HG03469 (cell line): ENCODE data around the gene TMC3.

ENCODE experiments used
- ATAC-seq: cut with Tn5 transposase; IDR thresholded peaks from one replicate; pipeline ENCODE4 v1.9.1; 2021; ENCODE audit warnings: mild to moderate bottlenecking, moderate library complexity, moderate number of reproducible peaks; ENCODE audit not compliant: unreplicated experiment

Gene TMC3

DNA sequence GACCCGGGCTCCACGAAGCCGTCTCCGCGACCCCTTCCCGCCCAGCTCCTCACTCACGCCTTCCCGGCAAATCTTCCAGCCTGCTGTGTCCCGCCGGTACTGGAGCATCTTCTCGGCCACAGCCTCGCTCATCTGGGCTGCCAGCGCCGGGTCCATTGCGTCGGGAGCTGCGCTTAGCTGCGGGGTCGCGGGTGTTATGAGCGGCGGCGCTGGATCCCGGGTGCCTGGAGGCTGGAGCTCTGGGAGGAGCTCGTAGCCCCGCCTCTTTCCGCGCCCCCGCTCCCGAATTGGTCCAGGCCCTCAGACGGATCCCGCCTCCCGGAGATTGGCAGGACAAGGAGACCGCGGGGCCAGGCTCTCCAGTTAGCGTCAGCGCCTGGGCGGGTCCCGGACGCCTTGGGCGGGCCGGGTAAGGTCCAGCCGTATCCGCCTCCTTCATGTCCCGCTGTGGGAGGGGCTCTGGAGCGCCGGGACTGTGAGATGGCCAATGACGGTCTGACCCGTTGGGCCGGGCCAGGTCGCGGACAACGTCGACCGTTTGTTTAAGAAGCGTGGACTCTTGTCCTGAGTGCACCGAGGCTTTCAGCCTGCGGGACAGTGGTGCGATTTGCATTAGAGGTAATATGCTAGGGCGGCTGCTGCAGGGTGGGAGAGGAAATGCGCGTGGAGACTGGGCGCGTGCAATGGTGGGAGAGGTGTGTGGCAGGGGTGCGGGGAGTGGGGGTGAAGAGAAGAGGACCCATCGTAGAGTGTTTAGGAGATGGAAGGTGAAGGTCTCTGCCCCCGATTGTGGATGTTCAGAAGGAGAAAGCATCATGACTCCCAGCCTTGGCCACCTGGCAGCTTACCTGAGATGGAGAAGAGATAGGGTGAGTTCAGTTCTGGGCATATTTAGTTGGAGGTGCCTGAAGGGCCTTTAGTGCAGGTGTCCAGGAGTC is 49.8 kb downstream of the TMC3 start, which contains the start of gene STARD5:
STARD5 (minus strand) TSS at position 198 of the 938 bp plus-strand sequence; CDS start at position 156, 42 bp downstream.
- ATAC-seq, result peak; percentile 95

DNA sequence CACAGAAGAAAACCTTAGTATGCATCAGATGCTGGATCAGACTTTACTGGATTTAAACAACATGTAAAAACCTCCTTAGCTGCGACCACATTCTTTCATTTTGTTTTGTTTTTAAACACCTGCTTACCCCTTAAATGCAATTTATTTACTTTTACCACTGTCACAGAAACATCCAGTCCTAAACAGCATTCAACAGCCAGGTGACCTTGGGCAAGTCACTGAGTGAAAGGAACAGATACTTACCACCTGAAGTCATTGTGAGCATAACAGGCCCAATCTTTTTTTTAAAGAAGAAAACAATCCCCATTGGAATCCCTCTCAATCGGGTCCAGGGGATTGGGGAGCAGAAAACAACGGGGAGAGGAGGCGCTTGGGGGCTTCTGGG is 50.5 kb downstream of the TMC3 start:
- ATAC-seq, result no peak

DNA sequence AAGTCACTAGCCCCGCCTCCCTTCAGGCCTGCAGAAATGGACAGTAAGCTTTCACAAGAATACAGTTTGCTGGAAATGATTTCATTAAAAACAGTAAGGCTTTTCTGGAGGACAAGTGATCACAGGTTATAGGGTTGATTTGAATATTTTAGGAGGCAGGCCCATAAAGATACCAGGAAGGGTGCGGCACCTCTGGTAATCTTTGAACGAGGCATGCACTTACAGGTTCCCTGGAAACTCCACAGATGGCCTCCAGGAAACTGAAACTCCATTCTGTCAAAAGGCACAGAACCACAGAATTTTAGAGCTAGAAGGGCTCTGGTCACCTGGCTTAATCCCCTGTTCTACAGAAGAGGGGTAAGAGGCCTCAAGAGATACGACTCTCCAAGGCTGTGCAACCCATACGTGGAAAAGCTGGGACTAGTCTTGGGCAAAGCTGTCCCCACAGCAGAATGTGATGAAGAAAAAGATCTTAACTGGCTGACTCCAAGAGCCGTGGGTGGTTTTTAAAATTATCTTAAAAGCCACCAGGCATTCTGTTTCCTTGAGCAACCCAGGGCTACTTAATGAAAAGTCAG is 51.2 kb downstream of the TMC3 start:
- no peak for ATAC-seq

DNA sequence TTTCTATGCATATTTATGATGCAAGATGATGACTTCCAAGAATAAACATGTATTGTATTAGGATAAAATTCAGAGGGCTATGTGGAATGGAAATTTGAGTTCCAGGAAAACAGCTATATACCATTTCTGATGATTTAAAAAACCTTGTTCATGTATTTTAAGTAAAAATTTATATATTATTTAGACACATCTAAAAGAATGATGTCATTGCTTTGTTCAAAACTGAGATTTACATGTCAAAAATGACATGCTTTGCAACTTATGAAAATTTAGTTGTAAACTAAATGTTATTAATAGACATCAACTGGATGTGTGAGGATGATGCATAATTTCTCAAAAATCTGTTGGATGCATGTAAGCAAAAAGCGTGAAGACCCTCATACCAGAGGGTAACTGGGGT is 52.3 kb downstream of the TMC3 start:
- no peak for ATAC-seq

DNA sequence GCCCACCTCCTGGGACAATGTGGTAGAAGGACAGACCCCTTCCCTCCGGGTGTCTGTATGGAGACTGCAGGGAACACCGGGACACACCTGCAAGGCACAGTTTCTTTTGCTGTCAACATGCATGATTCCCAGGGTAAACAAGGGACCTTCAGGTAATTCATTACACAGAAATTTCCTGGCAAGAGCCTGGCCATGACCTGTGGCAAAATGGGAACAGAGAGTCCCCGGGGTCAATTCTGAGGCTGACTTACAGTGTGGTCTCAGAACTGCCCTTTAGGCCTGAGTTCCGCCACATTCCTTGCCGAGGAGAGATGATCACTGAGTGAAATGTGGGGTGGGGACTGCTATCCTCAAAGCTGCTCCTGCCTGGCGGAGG is 56.4 kb downstream of the TMC3 start:
- ATAC-seq, result no peak

DNA sequence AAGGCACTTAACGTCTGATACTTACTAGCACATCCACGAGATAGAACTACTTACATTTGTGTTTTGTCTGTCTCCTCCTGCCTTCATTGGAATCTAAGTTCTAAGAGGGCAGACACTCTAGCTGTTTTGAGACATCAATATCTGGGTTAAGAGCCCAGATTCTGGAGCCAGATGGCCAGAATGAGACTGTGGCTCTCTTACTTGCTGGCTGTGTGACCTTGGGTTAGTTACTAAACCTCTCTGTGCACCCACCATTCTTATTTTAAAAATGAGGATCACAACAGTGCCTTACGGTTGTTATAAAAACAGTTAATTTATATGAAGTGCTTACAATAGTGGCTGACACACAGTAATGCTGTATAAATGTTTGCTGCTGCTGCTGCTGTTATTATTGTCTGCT is 57.7 kb downstream of the TMC3 start:
- no peak for ATAC-seq

DNA sequence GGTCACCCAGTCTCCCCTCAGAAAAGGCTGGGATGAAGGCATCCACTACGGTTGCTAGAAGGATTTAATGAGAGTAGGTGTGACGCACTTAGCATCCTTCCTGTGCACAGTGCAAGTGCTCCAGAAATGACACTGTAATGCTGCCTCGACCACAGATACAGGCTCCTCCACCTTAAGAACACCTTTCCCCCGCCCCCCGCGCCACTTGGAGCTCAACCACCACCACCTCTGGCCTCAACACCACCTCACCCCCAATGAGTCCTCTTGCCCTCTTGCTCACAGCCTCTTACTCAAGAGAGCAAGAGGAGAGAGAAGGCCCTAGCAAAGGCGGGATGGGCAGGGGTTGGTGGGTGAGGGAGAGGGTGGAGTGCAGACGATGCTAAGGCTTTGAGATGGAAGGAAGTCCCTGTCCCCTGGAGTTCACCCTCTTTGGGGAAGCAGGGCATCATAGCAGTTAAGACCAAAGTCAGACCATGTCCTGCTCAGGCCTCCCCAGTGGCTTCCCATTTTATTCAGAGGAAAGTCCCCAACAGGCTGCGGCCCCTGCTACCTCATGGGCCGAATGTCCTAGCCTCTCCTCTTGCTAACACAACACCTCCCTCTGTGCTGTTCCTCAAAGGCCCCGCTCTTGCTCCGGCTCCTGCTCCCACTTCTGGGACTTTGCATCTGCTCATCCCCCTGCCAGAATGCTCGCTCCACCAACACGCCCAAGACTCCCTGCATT is 58.4 kb downstream of the TMC3 start:
- ATAC-seq, result no peak

DNA sequence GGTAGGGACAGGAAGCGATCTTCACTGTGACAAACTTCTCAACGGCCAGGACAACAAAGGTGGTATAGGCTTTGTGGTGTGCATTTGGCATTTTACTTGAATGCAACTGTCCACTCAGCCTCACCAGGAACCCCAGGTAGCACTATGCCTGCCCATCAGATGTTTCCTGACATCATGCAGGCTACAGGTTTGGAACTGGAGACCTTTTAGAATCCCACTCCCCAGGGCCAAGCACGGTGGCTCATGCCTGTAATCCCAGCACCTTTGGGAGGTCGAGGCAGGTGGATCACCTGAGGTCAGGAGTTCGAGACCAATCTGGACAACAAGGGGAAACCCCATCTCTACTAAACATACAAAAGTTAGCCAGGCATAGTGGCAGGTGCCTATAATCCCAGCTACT is 59.6 kb downstream of the TMC3 start:
- no peak for ATAC-seq

DNA sequence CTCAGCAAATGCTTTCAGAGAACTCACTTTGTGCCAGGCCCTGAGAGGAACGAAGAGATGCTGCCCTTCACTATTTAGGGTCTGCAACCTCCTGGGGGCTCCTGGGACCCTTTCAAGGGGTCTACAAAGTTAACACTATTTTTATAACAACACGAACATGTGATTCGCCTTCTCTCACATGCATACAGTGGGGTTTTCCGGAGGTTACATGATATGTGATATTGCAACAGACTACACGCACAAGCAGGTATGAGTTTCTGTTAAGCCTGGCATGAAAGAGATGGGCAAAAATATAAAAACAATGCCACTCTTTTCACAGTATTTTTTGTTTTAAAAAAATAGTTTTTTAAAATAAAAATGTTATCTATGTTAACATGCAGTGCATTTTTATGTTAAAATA is 60.3 kb downstream of the TMC3 start:
- no peak for ATAC-seq

DNA sequence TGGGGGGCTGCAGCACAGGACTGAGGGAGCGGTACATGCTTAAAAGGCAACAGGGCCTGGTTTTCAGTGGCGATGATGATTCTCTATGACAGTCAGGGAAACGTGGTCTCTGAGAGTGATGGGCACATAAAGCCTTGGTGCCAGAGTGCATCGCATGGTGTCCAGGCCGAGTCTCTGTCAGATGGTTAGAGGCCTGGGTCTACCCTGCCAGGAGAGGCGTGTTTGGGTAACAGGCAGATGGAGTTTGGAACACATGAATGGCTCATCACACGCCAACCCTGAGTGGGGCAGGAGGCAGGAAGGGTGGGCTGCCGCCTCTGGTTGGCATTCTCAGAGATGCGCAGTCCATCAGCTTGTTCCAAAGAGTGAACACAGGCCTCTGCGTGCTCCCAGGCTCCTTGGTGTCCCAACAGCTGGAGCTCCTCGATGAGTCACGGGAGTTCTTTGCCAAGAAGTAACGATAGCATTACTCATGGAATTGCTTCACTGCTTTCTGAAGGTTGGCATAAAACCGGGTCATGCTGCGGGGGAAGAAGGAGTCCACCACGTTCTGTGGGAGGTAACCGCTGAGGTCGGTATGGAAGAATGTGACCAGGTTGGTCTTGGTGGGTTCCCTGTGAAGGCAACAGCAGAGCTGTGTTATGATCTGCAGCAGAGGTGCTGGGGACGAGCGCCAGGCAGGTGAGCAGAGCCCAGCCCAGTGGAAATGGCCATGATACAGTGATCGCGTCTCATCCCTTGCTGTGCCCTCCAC is 61.0 kb downstream of the TMC3 start:
- ATAC-seq, result no peak

DNA sequence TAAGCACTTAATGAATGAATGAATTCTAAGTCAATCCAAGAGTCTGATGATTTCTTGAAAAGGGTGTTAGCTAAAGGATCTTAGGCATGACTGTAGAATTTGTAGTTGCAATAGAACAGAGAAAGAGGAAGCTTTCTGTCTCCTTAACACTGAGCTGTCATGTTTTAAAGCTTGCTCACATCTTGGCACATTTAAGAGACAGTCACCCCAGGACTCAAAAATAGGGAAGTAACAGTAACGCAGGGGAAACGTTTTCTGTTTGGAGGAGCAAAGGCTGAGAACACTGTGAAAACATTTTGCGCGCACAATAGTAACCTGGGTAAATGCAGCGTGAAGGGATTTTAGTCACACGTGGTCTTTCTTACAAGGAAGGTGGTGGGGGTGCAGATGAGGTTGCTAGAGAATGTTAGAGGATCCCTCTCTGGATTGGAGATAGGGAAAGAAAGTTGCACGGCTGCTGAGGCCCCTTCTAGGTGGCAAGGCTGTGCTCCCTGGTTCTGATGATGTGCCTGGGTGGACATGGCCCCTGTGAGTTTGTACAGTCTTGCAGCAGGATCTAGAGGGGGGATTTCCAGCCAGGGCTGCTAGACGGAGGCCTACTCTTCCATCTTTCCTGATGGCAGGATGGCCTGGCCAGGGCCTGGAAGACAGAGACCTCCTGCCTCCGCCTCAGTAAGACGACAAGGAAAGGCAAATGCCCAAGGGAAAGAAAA is 62.1 kb downstream of the TMC3 start:
- ATAC-seq, result peak; percentile 47

DNA sequence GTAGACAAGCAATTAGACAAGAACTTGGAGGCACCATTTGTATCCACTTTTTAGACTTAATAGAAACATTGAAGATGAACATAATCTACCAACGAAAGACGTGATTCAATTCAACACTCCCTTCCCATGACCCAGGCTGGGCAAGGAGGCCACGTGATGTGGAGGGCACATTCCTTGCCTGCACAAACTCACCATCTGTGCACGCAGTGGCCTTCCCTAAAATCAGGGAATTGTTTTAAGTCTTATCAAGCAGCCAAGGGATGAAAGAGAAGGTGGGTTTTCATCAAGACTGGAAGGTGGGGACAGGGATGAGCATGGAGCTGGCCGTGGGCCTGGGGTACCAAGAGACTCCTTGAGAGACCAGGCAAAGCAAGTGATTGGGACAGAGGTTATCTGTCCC is 63.5 kb downstream of the TMC3 start:
- no peak for ATAC-seq

DNA sequence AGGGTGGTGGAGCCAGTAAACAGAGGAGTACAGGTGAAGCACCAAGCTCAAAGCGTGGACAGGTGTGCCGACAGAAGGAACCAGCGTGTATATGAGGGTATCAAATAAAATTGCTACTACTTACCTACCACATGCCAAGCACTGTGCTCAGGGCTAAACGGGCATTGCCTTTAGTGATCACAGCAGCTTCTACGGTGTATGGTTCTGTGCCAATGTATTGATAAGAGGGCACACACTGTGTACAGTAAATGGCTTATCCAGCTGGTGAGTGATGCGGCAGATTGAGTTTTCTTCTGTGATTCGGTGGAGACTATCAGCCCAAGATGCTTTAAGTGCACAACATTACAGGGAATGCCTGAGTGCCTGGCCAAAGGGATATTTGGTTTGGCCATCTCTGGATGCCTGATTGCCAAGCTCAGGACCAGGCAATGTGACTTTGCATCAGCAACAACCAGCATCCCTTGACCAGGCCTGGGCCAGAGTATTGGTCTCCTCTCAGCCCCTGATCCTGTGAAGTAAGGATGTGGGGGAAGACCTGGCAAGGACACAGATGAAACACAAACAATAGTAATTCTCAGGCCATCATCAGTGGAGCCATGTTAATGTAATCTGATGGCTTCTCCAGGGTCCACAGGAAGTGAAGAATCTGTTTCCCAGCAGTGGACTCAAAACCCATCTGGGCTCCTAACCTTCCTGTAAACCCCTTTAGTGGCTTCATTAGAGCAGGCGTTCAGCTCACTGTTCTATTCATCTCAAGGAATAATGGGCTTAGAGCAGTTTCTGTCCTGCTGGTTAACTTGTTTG is 64.2 kb downstream of the TMC3 start:
- ATAC-seq, result no peak

DNA sequence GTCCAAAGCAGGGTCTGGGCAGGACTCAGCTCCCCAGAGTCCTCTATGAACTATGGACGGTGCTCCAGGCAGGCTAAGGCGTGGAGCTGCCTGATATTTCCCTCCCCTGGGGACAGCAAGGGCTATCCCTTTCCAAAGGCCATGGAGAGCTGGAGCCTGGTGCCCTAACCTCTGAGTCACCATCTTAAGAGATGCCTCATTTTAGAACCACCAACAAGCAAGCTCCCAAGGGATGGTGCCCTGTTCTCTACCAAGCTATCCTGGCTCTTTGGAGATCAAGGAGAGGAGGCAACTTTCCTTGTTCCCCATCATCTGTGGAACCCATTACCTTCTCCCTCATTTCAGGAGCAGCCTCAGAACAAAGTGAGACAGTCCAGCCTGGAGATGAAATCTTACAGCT is 65.8 kb downstream of the TMC3 start:
- ATAC-seq, result no peak

DNA sequence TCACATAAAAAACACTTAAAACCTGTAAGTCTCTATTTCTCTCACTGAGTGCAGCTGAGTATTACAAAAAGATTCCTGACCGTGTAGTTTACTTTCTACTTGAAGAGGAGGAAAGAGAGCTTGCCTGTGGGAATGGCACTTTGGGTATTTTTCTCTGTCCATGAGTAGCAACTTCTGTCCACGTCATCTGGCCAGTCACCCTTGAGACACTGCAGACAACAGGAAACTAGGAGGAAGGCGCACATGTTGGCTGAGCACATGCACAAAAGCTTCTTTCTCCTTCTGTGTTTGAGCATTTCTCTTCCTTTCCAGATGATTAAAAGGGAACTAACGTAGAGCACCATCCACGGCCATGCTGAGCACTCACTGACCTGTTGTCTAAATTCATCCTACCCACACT is 69.8 kb downstream of the TMC3 start:
- no peak for ATAC-seq

DNA sequence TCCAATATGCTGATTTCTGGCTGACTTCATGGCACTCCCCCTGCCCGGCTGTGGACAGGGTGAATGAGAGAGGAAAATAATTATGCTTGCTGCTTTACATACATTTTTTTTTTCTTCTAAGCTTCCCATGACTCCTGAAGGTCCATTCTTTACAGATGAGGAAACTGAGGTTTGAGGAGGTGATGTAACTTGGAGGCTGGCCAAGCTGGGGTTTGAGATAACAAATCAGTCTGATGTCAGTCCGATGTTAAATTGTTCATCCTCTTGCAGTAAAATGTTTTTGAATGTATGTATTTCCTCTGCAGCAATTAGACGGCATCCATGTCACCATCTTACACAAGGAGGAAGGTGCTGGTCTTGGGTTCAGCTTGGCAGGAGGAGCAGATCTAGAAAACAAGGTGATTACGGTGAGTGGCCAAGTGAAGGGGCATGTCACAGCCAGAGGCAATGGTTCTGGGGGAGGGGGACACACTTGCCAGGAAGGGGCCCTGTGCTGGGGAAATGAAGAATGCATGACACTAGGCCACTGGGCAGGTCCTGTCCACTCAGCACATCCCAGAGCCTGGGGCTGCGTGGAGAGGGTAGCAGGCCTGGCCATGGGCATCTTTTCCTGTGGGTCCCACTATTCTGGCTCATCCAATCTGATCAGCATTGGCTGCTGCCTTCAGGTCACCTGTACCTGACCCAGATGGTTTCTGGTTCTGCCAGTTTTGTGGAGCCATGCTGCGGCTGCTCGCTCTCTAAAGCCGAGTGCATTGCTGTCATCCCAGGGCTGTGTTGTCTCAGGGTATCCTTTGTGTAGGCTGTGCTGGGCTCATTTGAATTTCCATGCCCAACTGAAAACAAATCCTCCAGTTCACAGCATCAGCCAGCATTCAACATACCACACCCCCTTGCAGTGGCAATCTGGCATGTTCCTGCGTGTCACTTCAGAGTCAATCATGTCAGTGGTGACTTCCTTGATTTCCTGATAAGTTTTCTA is 70.5 kb downstream of the TMC3 start:
- ATAC-seq, result no peak

DNA sequence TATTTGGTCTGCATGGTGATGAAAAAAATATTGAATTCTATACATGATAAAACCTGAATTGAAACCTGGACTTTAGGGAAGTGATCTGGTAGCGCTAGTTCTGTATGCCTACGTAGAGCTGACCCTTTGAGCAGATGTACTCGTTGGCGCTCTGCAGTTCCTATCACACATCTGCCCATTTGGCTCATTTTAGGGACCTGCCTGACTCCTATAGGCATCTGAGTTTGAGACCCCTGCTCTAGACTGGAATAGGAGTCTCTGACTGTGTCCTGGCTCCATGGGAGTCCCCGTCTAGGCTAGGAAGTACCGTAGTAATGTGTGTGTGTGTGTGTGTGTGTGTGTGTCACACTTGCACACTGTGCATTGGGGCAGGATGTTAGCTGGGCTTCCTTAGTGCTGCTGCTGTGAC is 71.3 kb downstream of the TMC3 start:
- ATAC-seq, result no peak

DNA sequence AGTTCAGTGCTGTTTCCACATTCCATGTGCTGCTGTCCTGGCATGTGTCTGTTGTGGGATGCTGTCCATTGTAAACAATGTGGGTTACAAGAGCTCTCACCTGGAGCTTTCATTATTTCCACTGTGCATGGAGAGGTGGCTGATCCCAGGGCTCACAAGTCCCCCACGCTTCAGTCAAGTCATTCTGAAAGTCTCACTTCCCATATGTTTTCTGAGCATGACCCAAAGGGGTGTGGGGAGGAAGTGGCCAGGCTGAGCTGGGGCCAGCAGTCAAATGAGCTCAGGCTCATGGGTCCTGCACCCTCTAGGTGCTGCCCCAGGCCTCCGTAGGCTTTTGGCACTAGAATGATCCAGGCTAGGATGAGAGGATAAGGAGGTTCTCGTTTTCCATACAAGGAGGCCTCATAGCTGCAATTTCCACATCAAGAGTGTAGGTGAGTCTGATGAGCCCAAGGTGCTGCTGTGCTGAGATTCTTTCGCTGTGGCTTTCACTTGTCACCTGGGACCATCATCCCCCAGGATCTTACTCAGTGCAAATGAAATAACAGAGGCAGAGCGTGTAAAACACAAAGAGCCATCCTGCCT is 72.1 kb downstream of the TMC3 start:
- ATAC-seq, result peak; percentile 66
